Suprapubic skin (tissue), 4 donors: ENCODE results near the gene PTK6. TPM values are rescaled to one million over a fixed set of nuclear protein-coding genes. Genes with fewer than 3 reads are reported as not detected.

ENCODE experiments used
- DNase-seq, 2 donors: peaks; one replicate each; pipeline ENCODE4 v3.0.0-alpha.2; 2019; ENCODE audit warnings: low spot score in 2 of 2
- H3K27ac ChIP-seq: fragments of 200-600 bp; sonication (generic); one replicate; pipeline ENCODE4 v1.5.1; 2019
- H3K27me3 ChIP-seq: fragments of 200-600 bp; sonication (generic); one replicate; pipeline ENCODE4 v1.5.1; 2019
- H3K36me3 ChIP-seq: fragments of 200-600 bp; sonication (generic); one replicate; pipeline ENCODE4 v1.5.1; 2019
- H3K4me1 ChIP-seq: fragments of 200-600 bp; sonication (generic); one replicate; pipeline ENCODE4 v1.5.1; 2019
- H3K4me3 ChIP-seq: fragments of 200-600 bp; sonication (generic); one replicate; pipeline ENCODE4 v1.5.1; 2019; ENCODE audit warnings: mild to moderate bottlenecking
- H3K9me3 ChIP-seq: fragments of 200-600 bp; sonication (generic); one replicate; pipeline ENCODE4 v1.5.1; 2019
- EP300 ChIP-seq: sonication (generic); formaldehyde crosslinking; IDR thresholded peaks from one replicate; pipeline ENCODE4 v1.6.1; 2017; ENCODE audit warnings: antibody characterized with exemption
- POLR2A ChIP-seq, 2 donors: fragments of 450-650 bp; IDR thresholded peaks; one replicate each; pipeline ENCODE4 v1.6.1; 2017; ENCODE audit warnings: antibody characterized with exemption in 2 of 2, mild to moderate bottlenecking in 2 of 2, moderate library complexity in 2 of 2
- POLR2AphosphoS5 ChIP-seq, 3 donors: sonication (generic); formaldehyde crosslinking; IDR thresholded peaks; one replicate each; pipeline ENCODE4 v1.6.1; 2017; ENCODE audit warnings: antibody characterized with exemption in 3 of 3
- WGBS: methylation state at CpG from one replicate; pipeline ENCODE4 v1.1.5; 2018; 5-methylcytosine and 5-hydroxymethylcytosine counted together
- total RNA-seq, 4 donors: library from RNA; depleted of rRNA; stranded (reverse); fragments of >200 nt; gene quantifications; one replicate each; pipeline ENCODE4 v1.1.0, GENCODE V29; 2016
- TF ChIP-seq, protein P1 (sequence below), 2 donors: fragments of 200-600 bp in 1 of 2; fragments of 450-650 bp in 1 of 2; sonication (generic) in 1 of 2; IDR thresholded peaks; one replicate each; pipeline ENCODE4 v1.5.1; 2016 to 2019; ENCODE audit warnings: antibody characterized with exemption in 2 of 2, mild to moderate bottlenecking in 1 of 2, moderate library complexity in 1 of 2

PTK6 gene
- total RNA-seq, 4 donors from 2014 or later: 58.0 to 70.6 (median 65.6) TPM

DNA sequence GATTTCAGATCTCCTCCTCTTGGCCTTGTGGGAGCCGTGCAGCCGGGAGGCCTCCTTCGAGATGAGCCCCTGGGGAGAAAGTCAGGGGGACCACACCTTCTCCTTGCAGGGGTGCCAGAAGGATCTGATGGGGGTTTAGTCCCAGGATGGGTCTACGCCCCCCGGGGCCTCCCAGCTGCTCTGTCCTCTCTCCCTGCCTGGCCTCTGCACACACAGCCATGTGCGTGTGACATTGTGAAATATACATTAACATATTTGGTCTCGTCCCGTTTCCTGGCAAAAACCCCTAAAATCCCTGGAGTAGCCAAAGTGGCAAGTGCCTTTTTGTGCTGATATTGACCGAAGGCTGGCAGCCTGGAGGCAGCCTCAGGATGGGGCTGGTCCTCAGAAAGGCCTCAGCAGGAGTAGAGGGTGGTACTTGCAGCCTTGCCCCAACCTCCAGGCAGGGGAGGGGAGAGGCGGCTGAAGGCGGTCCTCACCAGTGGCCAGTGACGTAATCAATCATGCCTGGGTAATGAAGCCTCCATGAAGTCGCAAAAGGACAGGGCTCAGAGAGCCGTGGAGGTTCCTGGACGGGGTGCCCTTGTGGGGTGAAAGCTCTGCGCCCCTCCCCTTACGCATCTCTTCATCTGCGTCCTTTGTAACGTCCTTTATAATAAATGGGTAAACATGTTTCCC lies 42.0 kb upstream of the PTK6 start:
- Histone ChIP-seq H3K4me3 (no peak overlapping the region), H3K27me3 (peaks cover 3% of the 10 kb centered on the region), H3K27ac (no peak overlapping the region), H3K9me3 (no peaks in the 10 kb centered on the region), H3K4me1 (peaks cover 10% of the 10 kb centered on the region), H3K36me3 (no peaks in the 10 kb centered on the region)
- no peak for TF ChIP-seq POLR2A (IDR thresholded peaks at IDR 0.05)
- TF ChIP-seq POLR2AphosphoS5 (IDR thresholded peaks at IDR 0.05): no peak
- TF ChIP-seq, protein P1, sequence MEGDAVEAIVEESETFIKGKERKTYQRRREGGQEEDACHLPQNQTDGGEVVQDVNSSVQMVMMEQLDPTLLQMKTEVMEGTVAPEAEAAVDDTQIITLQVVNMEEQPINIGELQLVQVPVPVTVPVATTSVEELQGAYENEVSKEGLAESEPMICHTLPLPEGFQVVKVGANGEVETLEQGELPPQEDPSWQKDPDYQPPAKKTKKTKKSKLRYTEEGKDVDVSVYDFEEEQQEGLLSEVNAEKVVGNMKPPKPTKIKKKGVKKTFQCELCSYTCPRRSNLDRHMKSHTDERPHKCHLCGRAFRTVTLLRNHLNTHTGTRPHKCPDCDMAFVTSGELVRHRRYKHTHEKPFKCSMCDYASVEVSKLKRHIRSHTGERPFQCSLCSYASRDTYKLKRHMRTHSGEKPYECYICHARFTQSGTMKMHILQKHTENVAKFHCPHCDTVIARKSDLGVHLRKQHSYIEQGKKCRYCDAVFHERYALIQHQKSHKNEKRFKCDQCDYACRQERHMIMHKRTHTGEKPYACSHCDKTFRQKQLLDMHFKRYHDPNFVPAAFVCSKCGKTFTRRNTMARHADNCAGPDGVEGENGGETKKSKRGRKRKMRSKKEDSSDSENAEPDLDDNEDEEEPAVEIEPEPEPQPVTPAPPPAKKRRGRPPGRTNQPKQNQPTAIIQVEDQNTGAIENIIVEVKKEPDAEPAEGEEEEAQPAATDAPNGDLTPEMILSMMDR (IDR thresholded peaks at IDR 0.05): no peak
- no peak for TF ChIP-seq EP300
- 77% methylated on average over 19 of the region's 19 CpGs for WGBS
- DNase-seq: no peak

DNA sequence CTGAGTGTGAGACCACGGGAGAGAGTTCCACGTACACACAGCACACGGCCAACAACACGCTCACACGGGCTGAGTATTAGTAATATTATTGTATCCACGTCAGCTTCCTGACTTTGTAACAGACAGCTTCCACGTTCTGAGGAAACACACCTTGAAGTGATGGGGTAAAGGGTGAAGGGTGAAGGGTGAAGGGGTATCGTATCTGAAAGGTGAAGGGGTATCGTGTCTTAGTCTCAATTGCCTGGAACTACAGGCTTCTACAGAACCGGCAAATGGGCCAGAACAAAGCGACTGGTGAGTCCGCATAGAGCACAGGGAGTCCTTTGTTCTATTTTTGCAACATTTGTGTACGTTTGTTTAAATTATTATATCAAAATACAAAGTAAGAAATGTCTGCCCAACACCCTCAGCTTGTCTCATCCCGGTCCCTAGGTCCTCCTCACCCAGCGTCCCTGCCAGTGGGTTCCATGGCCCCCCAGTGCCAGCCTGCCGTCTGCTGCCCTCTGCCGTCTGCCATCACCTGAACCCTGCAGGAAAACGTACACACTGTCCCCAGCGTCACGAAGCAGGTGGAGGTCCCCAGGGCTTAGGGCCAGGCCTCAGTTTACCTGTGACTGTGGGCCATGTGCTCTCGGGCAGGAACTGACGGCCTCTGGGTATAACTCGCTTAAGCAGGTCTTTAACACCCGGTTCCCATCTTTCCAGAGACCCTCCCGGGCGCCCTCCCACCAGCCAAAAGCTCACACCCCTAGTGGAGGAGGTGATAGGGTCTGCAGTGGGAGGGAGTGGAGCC lies 41.2 kb upstream of the PTK6 start:
- H3K27me3 ChIP-seq: peaks cover 3% of the 10 kb centered on the region
- no peaks in the 10 kb centered on the region for H3K36me3 ChIP-seq
- peaks cover 14% of the 10 kb centered on the region for H3K4me1 ChIP-seq
- WGBS: 78% methylated on average over 23 of the region's 26 CpGs
- no peak for DNase-seq
- no peak overlapping the region for H3K4me3 ChIP-seq
- TF ChIP-seq EP300 (no peak), POLR2AphosphoS5 (IDR thresholded peaks at IDR 0.05) (no peak), POLR2A (IDR thresholded peaks at IDR 0.05) (no peak)
- TF ChIP-seq, protein P1 (IDR thresholded peaks at IDR 0.05): no peak
- no peak overlapping the region for H3K27ac ChIP-seq
- no peaks in the 10 kb centered on the region for H3K9me3 ChIP-seq

DNA sequence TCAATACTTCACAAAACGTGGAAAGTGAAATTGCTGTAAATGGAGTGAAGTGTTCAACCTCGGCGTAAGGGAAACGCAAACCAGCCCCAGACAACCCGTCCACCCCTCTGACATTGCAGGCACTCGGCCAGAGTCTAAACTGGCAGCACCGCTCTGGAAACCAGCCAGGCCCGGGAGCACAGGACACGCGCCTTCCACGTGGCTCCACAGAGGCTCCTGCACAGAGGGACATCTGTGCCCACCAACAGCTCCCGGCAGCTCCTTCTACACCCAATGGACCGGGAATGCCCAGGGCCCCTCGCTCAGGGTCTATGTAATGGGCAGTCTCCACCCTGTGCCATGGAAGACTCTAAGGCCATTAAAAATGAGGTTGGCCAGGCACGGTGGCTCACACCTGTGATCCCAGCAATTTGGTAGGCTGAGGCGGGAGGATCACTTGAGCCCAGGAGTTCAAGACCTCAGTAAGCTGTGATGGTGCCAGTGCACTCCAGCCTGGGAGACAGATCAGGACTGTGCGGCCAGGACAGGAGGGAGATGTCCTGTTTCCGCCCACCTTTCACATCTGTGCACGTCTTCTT lies 40.2 kb upstream of the PTK6 start:
- Histone ChIP-seq H3K36me3 (no peaks in the 10 kb centered on the region), H3K27ac (no peak overlapping the region), H3K4me1 (peaks cover 23% of the 10 kb centered on the region), H3K4me3 (no peak overlapping the region), H3K9me3 (no peaks in the 10 kb centered on the region), H3K27me3 (peaks cover 3% of the 10 kb centered on the region)
- TF ChIP-seq POLR2AphosphoS5 (IDR thresholded peaks at IDR 0.05) (no peak), EP300 (no peak), POLR2A (IDR thresholded peaks at IDR 0.05) (no peak)
- TF ChIP-seq, protein P1 (IDR thresholded peaks at IDR 0.05): no peak
- WGBS: 63% methylated on average over 16 of the region's 19 CpGs
- no peak for DNase-seq

DNA sequence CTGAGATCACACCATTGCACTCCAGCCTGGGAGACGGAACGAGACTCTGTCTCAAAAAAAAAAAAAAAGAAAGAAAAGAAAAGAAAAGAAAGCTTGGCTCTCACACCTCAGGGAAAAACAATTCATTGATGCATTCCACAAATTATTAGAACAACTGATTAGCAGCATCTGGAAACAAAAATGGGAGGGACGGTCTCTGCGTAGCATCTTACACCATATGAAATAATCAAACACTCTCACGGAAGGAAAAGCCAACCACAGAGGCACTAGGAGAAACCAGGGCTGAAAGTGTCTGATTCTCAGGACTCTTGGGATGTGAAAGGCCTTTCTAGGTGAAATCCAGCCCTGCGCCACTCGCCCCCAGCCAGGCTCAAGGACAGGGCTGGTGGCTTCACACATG lies 39.1 kb upstream of the PTK6 start:
- no peaks in the 10 kb centered on the region for H3K36me3 ChIP-seq
- TF ChIP-seq, protein P1 (IDR thresholded peaks at IDR 0.05): no peak
- TF ChIP-seq POLR2AphosphoS5 (IDR thresholded peaks at IDR 0.05) (no peak), POLR2A (IDR thresholded peaks at IDR 0.05) (no peak), EP300 (no peak)
- WGBS: 73% methylated on average over 7 of the region's 7 CpGs
- H3K9me3 ChIP-seq: no peaks in the 10 kb centered on the region
- no peak overlapping the region for H3K4me3 ChIP-seq
- H3K4me1 ChIP-seq: peaks cover 23% of the 10 kb centered on the region
- H3K27ac ChIP-seq: no peak overlapping the region
- no peak for DNase-seq
- H3K27me3 ChIP-seq: peaks cover 3% of the 10 kb centered on the region
